ENCODE measurements around the gene KCNIP4.

DNA sequence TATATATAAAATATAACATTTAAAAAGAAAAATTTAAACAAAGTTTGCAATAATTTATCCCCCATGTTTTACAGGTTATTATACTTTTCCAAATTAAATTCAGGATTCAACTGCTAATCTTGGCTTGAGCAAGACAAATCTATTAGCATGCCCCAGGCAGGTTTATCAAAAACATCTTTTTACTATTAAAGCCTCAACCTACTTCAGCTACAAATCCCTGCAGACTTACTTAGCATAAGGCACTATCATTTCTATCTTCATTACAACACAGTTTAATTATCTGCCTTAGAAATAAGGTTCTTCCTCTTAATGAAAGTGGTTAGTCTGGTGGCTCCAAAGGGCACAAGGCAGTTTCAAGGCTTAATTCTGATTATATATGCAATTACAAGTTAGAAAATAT, 770.7 kb downstream of the KCNIP4 start:
- no peak for TF ChIP-seq EZH2 (IDR thresholded peaks at IDR 0.05; ENCODE audit: insufficient read depth, poor library complexity, severe bottlenecking)
- no peak for TF ChIP-seq EZH2phosphoT487 (IDR thresholded peaks at IDR 0.05; ENCODE audit: insufficient read depth, low read depth)

Data from GM23248 (cell line).